MCF 10A (cell line): ENCODE measurements around the gene MAPK8IP2. TPM values are rescaled to one million over a fixed set of nuclear protein-coding genes. Genes with fewer than 3 reads are reported as not detected.
A peak's percentile ranks its signal among the peaks of the same experiment; 100 is the strongest.

Experiments used
- BruUV-seq: library from RNA; stranded (reverse); fragments of 400-500 nt; replicated peaks from 2 replicates; lab custom pipeline; 2021; lab: Mats Ljungman, UMichigan
- CTCF ChIA-PET: fragments of 300-600 bp; sonication (Branson Sonifier 250); formaldehyde crosslinking; extraction: SDS; loops from one replicate; lab custom pipeline; 2021; ENCODE audit warnings: antibody characterized with exemption, inconsistent platforms; lab: Yijun Ruan, JAX
- POLR2A ChIA-PET: fragments of 300-600, 350-650 bp; sonication (Branson Sonifier 250); formaldehyde crosslinking; extraction: SDS; loops from one replicate; lab custom pipeline; 2020; ENCODE audit warnings: antibody characterized with exemption, inconsistent platforms; lab: Yijun Ruan, JAX
- DNase-seq: peaks from one replicate; pipeline ENCODE4 v3.0.0-alpha.2; 2018; ENCODE audit not compliant: unreplicated experiment
- H3K27ac Mint-ChIP-seq: one replicate; pipeline ENCODE4 v1.8.0; 2022; ENCODE audit warnings: mild to moderate bottlenecking, low read depth, mixed read lengths; ENCODE audit not compliant: unreplicated experiment
- H3K27me3 Mint-ChIP-seq: one replicate; pipeline ENCODE4 v1.8.0; 2022; ENCODE audit warnings: mixed read lengths; ENCODE audit not compliant: insufficient read depth, unreplicated experiment
- H3K36me3 Mint-ChIP-seq: one replicate; pipeline ENCODE4 v1.8.0; 2022; ENCODE audit warnings: mild to moderate bottlenecking, moderate library complexity, mixed read lengths; ENCODE audit not compliant: insufficient read depth, unreplicated experiment
- H3K4me1 Mint-ChIP-seq: one replicate; pipeline ENCODE4 v1.8.0; 2022; ENCODE audit warnings: mixed read lengths; ENCODE audit not compliant: insufficient read depth, unreplicated experiment
- H3K4me3 Mint-ChIP-seq: one replicate; pipeline ENCODE4 v1.8.0; 2022; ENCODE audit warnings: mild to moderate bottlenecking, moderate library complexity, mixed read lengths; ENCODE audit not compliant: unreplicated experiment
- H3K9me3 Mint-ChIP-seq: one replicate; pipeline ENCODE4 v1.8.0; 2022; ENCODE audit warnings: mixed read lengths; ENCODE audit not compliant: unreplicated experiment
- intact Hi-C: fragments of 100-400 bp; cut with micrococcal nuclease; formaldehyde crosslinking; loops from 2 replicates; pipeline ENCODE4 v1.14.1; 2022
- total RNA-seq: library from RNA; stranded (reverse); gene quantifications from 2 replicates; pipeline ENCODE4 v1.2.3, GENCODE V29; 2022
- TF ChIP-seq, protein P1 (sequence below): fragments of 200-600 bp; IDR thresholded peaks from one replicate; pipeline ENCODE4 v1.8.0; 2022; ENCODE audit warnings: antibody characterized with exemption, mild to moderate bottlenecking; ENCODE audit not compliant: unreplicated experiment

Gene MAPK8IP2
- total RNA-seq, 1 experiment from 2014 or later = 1.2 TPM

DNA sequence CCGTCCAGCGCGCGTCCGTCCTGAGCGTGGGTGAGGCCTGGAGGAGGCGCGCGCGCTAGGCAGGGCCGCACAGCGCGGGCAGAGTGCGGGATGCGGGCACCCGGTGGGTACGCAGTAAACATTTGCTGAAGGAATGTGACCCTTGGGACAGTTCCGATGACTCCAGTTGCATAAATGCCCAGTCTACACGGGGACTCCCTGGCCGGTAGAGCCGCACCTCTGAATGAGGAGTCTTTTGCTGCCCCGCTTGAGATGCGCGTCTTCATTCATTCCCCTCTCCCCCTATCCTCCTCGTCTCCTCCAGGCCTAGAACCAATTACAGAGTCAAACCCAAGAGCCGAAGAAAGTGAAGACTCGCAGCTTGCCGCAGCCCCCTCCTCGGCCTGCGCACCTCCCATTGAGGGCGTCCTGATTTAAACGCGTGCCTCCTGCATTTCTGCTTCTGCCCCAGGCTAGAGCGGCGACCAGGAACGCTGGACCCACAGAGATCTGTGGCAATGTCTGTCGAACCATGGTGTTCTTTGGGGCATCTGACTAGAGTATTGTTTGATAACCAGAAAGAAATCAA, 17.2 kb upstream of the MAPK8IP2 start:
- BruUV-seq = no TSS peak
- H3K9me3 Mint-ChIP-seq = no peaks in the 10 kb centered on the region
- H3K36me3 Mint-ChIP-seq = peaks cover 9% of the 10 kb centered on the region
- H3K4me1 Mint-ChIP-seq = no peaks in the 10 kb centered on the region
- DNase-seq = no peak
- intact Hi-C loops = loop anchor here (2.0 to 5.0 kb wide), 3 partner anchors 37 to 107 kb away; partner anchors contain the start of gene SCO2
- H3K4me3 Mint-ChIP-seq = peak overlapping the region; percentile 94
- H3K27ac Mint-ChIP-seq = peak overlapping the region; percentile 93
- CTCF ChIA-PET = interaction anchor here (1.0 kb wide), 1 partner anchor 36 kb away, joined by 3 read pairs; no protein-coding TSS in a partner anchor
- H3K27me3 Mint-ChIP-seq = no peaks in the 10 kb centered on the region
- POLR2A ChIA-PET = interaction anchor here (0.7 to 4.8 kb wide), 9 partner anchors 10 to 58 kb away, joined by 3 to 51 read pairs (median 10); partner anchors contain the start of genes SCO2, SYCE3 and TYMP
- TF ChIP-seq, protein P1, sequence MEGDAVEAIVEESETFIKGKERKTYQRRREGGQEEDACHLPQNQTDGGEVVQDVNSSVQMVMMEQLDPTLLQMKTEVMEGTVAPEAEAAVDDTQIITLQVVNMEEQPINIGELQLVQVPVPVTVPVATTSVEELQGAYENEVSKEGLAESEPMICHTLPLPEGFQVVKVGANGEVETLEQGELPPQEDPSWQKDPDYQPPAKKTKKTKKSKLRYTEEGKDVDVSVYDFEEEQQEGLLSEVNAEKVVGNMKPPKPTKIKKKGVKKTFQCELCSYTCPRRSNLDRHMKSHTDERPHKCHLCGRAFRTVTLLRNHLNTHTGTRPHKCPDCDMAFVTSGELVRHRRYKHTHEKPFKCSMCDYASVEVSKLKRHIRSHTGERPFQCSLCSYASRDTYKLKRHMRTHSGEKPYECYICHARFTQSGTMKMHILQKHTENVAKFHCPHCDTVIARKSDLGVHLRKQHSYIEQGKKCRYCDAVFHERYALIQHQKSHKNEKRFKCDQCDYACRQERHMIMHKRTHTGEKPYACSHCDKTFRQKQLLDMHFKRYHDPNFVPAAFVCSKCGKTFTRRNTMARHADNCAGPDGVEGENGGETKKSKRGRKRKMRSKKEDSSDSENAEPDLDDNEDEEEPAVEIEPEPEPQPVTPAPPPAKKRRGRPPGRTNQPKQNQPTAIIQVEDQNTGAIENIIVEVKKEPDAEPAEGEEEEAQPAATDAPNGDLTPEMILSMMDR = no peak

DNA sequence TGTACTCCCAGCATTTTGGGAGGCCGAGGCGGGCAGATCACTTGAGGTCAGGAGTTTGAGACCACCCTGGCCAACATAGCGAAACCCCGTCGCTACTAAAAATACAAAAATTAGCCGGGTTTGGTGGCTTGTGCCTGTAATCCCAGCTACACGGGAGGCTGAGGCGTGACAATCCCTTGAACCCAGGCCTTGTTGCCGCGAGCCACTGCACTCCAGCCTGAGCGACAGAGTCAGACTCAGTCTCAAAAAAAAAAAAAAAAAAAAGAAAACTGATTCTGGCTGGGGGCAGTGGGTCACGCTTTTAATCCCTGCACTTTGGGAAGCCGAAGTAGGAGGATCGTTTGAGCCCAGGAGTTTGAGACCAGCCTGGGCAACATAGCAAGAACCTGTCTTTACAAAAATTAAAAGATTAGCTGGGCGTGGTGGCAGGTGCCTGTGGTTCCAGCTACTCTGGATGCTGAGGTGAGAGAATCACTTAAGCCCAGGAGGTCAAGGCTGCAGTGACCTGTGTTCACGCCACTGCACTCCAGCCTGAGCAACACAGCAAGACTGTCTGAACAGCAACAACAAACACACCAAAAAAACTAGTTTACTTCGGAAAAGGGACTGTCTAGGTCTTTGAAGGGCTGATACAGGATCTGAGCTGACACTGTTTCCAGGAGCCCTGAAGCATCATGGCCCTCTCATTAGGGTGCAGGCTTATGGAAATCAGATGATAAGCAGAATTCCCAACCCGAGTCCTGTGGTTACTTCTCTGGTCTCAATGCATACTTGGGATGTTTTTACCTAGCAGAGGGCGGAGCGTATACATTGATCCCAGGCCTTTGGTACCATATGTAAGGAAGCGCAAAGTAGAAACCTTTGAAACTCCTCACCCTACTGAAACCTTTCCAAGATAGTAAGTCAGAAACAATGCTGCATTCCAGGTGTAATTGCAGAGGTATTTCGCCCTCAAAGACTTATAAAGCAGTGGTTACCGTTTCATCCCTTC, 16.2 kb upstream of the MAPK8IP2 start:
- peaks cover 4% of the 10 kb centered on the region for H3K36me3 Mint-ChIP-seq
- intact Hi-C loops = loop anchor here (5.0 kb wide), 1 partner anchor 57 kb away; the partner anchor contains the start of gene SCO2
- BruUV-seq = no TSS peak
- H3K27ac Mint-ChIP-seq = no peak overlapping the region
- ChIA-PET POLR2A (interaction anchor here (1.3 to 4.8 kb wide), 5 partner anchors 20 to 59 kb away, joined by 3 to 51 read pairs (median 38); partner anchors contain the start of genes SCO2 and SYCE3), CTCF (interaction anchor here (0.6 to 2.2 kb wide), 4 partner anchors 14 to 53 kb away, joined by 3 to 9 read pairs (median 5); no protein-coding TSS in a partner anchor)
- H3K9me3 Mint-ChIP-seq = no peaks in the 10 kb centered on the region
- TF ChIP-seq, protein P1 = no peak
- no peaks in the 10 kb centered on the region for H3K4me1 Mint-ChIP-seq
- H3K4me3 Mint-ChIP-seq = peak overlapping the region; percentile 94
- no peaks in the 10 kb centered on the region for H3K27me3 Mint-ChIP-seq
- DNase-seq = no peak

DNA sequence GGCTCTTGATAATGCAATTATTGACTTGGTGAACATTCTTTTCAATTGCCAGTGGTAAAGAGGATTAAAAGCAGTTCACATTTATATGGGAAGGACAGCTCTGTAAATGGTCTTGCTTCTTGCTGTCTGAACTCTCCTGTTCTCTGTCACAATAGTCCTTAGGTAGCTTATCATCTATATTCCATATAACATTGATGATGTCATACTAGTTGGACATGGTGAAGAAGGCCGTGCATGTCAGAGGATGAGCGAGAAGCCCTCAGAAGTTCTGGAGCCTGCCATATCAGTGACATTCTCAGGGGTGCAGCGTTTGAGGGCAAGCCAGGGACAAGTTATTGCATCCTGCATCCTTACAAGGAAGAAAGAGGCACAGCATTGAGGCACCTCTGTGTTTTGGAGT, 15.4 kb upstream of the MAPK8IP2 start:
- CTCF ChIA-PET = interaction anchor here (0.6 to 2.2 kb wide), 2 partner anchors 15 to 36 kb away, joined by 7 to 9 read pairs; no protein-coding TSS in a partner anchor
- Mint-ChIP-seq H3K4me1 (no peaks in the 10 kb centered on the region), H3K4me3 (no peak overlapping the region), H3K27me3 (peaks cover 3% of the 10 kb centered on the region), H3K27ac (no peak overlapping the region), H3K36me3 (no peaks in the 10 kb centered on the region), H3K9me3 (no peaks in the 10 kb centered on the region)
- intact Hi-C loops = no loop called here
- BruUV-seq = no TSS peak
- TF ChIP-seq, protein P1 = no peak
- DNase-seq = no peak
- POLR2A ChIA-PET = interaction anchor here (1.3 to 4.7 kb wide), 3 partner anchors 21 to 60 kb away, joined by 3 to 38 read pairs (median 38); partner anchors contain the start of genes SCO2 and SYCE3
